ENCODE measurements around the gene EPB41L2. TPM values are rescaled to one million over a fixed set of nuclear protein-coding genes. Genes with fewer than 3 reads are reported as not detected.

EPB41L2 gene
- total RNA-seq, 4 donors from 2014 or later: 11.6 to 24.0 (median 14.6) TPM

DNA sequence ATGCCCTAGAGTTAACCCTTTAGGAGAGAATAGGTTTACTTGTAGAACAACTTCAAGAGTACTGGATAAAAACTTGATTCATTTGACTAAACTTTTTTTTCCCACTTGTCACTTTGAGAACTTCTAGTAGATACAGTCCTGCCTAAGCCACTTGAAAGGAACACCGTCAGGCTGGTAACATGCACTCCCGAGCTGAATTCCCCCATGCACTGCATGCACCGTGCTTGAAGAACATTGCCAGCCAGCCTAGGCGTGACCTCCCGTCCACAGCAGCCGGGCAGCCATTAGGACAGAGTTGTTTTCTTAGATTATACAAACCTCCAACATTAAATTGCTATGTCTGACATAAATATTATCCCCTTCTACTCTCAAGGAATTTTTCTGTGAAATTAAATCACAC lies 183.2 kb downstream of the EPB41L2 start:
- in situ Hi-C loops (cut with MboI; ENCODE audit: low sequenced_read_pairs in 4 of 4) (loop anchor here in 3 of 4 donors (5.0 to 25.0 kb wide), 4 partner anchors 237 to 657 kb away; no protein-coding TSS in a partner anchor), intact Hi-C loops (cut with DNase I; ENCODE audit: low total_unique reads) (no loop called here)
- TF ChIP-seq, protein P1, sequence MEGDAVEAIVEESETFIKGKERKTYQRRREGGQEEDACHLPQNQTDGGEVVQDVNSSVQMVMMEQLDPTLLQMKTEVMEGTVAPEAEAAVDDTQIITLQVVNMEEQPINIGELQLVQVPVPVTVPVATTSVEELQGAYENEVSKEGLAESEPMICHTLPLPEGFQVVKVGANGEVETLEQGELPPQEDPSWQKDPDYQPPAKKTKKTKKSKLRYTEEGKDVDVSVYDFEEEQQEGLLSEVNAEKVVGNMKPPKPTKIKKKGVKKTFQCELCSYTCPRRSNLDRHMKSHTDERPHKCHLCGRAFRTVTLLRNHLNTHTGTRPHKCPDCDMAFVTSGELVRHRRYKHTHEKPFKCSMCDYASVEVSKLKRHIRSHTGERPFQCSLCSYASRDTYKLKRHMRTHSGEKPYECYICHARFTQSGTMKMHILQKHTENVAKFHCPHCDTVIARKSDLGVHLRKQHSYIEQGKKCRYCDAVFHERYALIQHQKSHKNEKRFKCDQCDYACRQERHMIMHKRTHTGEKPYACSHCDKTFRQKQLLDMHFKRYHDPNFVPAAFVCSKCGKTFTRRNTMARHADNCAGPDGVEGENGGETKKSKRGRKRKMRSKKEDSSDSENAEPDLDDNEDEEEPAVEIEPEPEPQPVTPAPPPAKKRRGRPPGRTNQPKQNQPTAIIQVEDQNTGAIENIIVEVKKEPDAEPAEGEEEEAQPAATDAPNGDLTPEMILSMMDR (IDR thresholded peaks at IDR 0.05 in 4 of 5, conservative IDR thresholded peaks at IDR 0.05 in 1 of 5): no peak
- no peak for TF ChIP-seq POLR2A (IDR thresholded peaks at IDR 0.05)
- Histone ChIP-seq H3K9me3 (no peaks in the 10 kb centered on the region), H3K36me3 (no peaks in the 10 kb centered on the region), H3K27me3 (no peaks in the 10 kb centered on the region), H3K27ac (no peak overlapping the region), H3K4me1 (no peaks in the 10 kb centered on the region), H3K4me3 (no peak overlapping the region)
- ATAC-seq (no peak), DNase-seq (no peak)

DNA sequence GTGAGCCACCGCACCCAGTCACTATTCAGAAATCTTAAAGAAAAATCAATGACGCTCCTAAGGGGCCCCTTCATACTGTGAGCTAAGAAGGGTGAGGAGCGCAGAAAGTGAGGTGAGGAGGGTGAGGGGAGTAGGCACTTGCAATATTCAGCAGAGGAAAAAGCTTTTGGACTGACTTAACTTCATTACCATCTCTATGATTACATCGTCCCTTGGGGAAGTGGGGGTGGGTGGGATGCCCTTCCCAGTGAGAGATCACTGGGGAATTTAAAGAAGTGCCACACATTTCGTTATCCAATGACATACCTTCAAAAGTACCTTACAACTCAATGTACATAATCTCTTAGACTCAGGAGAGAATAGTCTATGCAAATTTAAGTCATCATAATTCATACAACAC lies 189.3 kb downstream of the EPB41L2 start:
- intact Hi-C loops (cut with DNase I; ENCODE audit: low total_unique reads) (loop anchor here (2.0 kb wide), 1 partner anchor 551 kb away; no protein-coding TSS in a partner anchor), in situ Hi-C loops (cut with MboI; ENCODE audit: low sequenced_read_pairs in 4 of 4) (loop anchor here (10.0 to 25.0 kb wide), 2 partner anchors 549 to 561 kb away; no protein-coding TSS in a partner anchor)
- Histone ChIP-seq H3K27ac (no peak overlapping the region), H3K9me3 (no peaks in the 10 kb centered on the region), H3K36me3 (no peaks in the 10 kb centered on the region), H3K27me3 (no peaks in the 10 kb centered on the region), H3K4me1 (no peaks in the 10 kb centered on the region), H3K4me3 (no peak overlapping the region)
- TF ChIP-seq POLR2A (IDR thresholded peaks at IDR 0.05): no peak
- TF ChIP-seq, protein P1 (IDR thresholded peaks at IDR 0.05 in 4 of 5, conservative IDR thresholded peaks at IDR 0.05 in 1 of 5): no peak
- no peak for DNase-seq
- ATAC-seq: no peak

DNA sequence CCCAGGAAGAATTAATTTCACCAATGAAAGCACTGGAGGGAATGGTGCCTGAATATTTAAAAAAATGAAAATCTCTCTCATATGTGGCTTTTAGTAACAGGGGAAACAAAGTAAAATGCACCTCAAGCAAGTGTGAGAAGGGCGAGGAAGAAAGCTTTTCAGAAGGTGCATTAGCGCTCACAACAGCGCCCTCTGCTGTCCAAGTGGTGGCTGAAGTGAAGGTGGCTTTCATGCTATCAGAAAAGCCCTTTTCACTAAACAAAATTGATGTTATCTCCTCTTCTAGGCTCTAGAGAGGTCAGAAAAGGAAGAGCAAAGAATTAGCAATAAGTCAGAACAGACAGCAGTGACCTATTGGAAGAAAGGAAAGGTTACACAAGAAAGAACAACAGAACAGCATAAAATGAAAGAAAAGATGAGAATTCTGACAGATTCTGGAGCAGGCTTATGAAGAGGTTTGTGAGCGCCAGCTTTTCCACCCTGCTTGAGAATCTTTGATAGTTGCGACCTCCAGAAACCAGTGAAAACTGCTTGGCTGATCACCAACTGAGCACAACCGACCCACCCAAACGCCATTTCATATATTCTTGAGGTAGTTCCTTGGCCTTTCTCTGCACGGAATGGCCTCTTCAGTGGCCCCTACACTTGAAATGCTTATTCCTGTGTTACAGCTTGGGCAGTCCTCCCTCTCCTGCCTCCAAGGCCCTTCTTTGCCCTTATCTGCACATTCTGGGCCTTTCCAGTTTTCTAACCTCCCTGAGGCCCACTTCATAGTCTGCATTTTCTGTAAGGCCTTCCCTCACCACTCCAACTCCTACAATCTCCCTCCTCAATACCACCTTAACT lies 190.6 kb downstream of the EPB41L2 start:
- intact Hi-C loops (cut with DNase I; ENCODE audit: low total_unique reads) (loop anchor here (2.0 kb wide), 1 partner anchor 550 kb away; no protein-coding TSS in a partner anchor), in situ Hi-C loops (cut with MboI; ENCODE audit: low sequenced_read_pairs in 4 of 4) (loop anchor here (10.0 to 25.0 kb wide), 2 partner anchors 548 to 560 kb away; no protein-coding TSS in a partner anchor)
- no peaks in the 10 kb centered on the region for H3K27me3 ChIP-seq
- no peaks in the 10 kb centered on the region for H3K4me1 ChIP-seq
- DNase-seq: peak in 1 of 2 donors; percentile 29
- no peak for ATAC-seq
- no peak for TF ChIP-seq POLR2A (IDR thresholded peaks at IDR 0.05)
- TF ChIP-seq, protein P1 (IDR thresholded peaks at IDR 0.05 in 4 of 5, conservative IDR thresholded peaks at IDR 0.05 in 1 of 5): peak; percentile 26 to 74 (median 48)
- H3K36me3 ChIP-seq: no peaks in the 10 kb centered on the region
- H3K4me3 ChIP-seq: no peak overlapping the region
- no peaks in the 10 kb centered on the region for H3K9me3 ChIP-seq
- H3K27ac ChIP-seq: no peak overlapping the region

DNA sequence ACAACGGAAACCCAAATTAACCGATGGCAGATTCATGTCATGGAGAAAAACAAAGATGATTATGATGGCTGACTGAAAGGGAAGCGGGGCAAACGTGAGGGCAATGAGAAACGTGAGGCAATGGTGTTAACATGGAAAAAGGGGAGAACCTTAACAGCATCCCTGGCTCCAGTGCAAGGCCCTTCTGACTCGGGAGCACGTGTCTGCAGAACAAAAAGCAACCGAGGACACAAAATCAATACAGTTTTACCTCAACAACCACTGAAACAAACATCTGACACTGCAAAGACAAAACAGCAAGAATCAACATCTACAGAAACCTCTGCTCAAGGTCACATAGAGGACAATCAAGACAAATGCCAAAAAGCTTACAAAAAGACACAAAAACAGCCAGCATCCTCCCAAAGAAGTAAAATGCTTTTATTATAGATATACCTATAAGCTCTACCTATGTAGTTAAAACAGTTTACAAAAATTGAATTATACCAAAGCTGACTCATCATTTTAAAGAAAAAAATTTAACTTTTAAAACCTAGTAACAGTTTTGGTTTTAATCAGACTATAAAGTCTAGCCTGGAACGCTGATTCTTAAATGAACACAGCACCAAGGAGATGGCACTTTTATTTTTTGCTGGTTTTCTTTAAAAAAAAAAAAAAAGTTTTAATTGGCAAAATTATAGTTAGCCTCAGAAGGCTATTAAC lies 192.7 kb downstream of the EPB41L2 start:
- TF ChIP-seq, protein P1 (IDR thresholded peaks at IDR 0.05 in 4 of 5, conservative IDR thresholded peaks at IDR 0.05 in 1 of 5): no peak
- Histone ChIP-seq H3K27me3 (no peaks in the 10 kb centered on the region), H3K4me3 (no peak overlapping the region), H3K36me3 (no peaks in the 10 kb centered on the region), H3K4me1 (no peaks in the 10 kb centered on the region), H3K9me3 (no peaks in the 10 kb centered on the region), H3K27ac (no peak overlapping the region)
- ATAC-seq (no peak), DNase-seq (no peak)
- in situ Hi-C loops (cut with MboI; ENCODE audit: low sequenced_read_pairs in 4 of 4) (loop anchor here (10.0 to 25.0 kb wide), 2 partner anchors 546 to 558 kb away; no protein-coding TSS in a partner anchor), intact Hi-C loops (cut with DNase I; ENCODE audit: low total_unique reads) (no loop called here)
